Renal cortical epithelial cell (primary cell): ENCODE measurements around the gene AHRR. TPM values are rescaled to one million over a fixed set of nuclear protein-coding genes. Genes with fewer than 3 reads are reported as not detected.
"Not testable (repeated sequence)": the region's sequence is repeated elsewhere in the genome, so short reads cannot be mapped to it uniquely, and the experiment has no call there.

Source experiments
- DNase-seq: peaks from one replicate; pipeline ENCODE4 v3.0.0-alpha.2; 2011; ENCODE audit warnings: low read depth
- total RNA-seq: library from RNA; depleted of rRNA; stranded (reverse); fragments of >200 nt; gene quantifications from 2 replicates; pipeline ENCODE4 v1.2.3, GENCODE V29; 2014

Gene AHRR
- total RNA-seq, 1 donor from 2014 or later: 2.4 TPM

GRCh38 chr5:414991-415927 is 93.7 kb downstream of the AHRR start:
- not testable (repeated sequence) for DNase-seq

- no peak for DNase-seq
Observed at GRCh38 chr5:415928-416635, 94.6 kb downstream of the AHRR start.

- DNase-seq: no peak
Observed at GRCh38 chr5:416636-416960, 95.1 kb downstream of the AHRR start.

- DNase-seq: no peak
Observed at GRCh38 chr5:417301-418161, 96.0 kb downstream of the AHRR start.

- no peak for DNase-seq
Observed at GRCh38 chr5:418162-419121, 96.9 kb downstream of the AHRR start.

- DNase-seq: no peak
Observed at GRCh38 chr5:419970-420369, 98.5 kb downstream of the AHRR start.

GRCh38 chr5:420632-421286 is 99.2 kb downstream of the AHRR start:
- no peak for DNase-seq

GRCh38 chr5:421287-421880 is 99.9 kb downstream of the AHRR start:
- no peak for DNase-seq

GRCh38 chr5:421901-422300 is 100.4 kb downstream of the AHRR start:
- no peak for DNase-seq

GRCh38 chr5:422323-423232 is 101.1 kb downstream of the AHRR start:
- DNase-seq: no peak

- DNase-seq: no peak
Observed at GRCh38 chr5:423233-423565, 101.7 kb downstream of the AHRR start.

- no peak for DNase-seq
Observed at GRCh38 chr5:423626-424261, 102.2 kb downstream of the AHRR start.

- DNase-seq: no peak
Observed at GRCh38 chr5:424301-425110, 103.0 kb downstream of the AHRR start.

GRCh38 chr5:425714-426113 is 104.2 kb downstream of the AHRR start:
- no peak for DNase-seq

- DNase-seq: no peak
Observed at GRCh38 chr5:426392-426976, 105.0 kb downstream of the AHRR start.

- DNase-seq: no peak
Observed at GRCh38 chr5:427415-428087, 106.0 kb downstream of the AHRR start.

GRCh38 chr5:428219-428618 is 106.7 kb downstream of the AHRR start:
- DNase-seq: no peak
